Measurements from ENCODE around the gene KRT81. TPM values are rescaled to one million over a fixed set of nuclear protein-coding genes. Genes with fewer than 3 reads are reported as not detected.

KRT81 gene
- total RNA-seq, 3 donors from 2014 or later = 3.6 to 29.9 TPM; not detected in 1

GRCh38 chr12:52239767-52240166, 51.6 kb downstream of the KRT81 start:
- H3K4me1 ChIP-seq = peaks cover 26 to 28% of the 10 kb centered on the region in 2 donors
- no peaks in the 10 kb centered on the region for H3K9me3 ChIP-seq
- H3K4me3 ChIP-seq = no peak overlapping the region
- intact Hi-C loops (cut with DNase I; ENCODE audit: low total_unique reads) = no loop called here
- no peaks in the 10 kb centered on the region for H3K27me3 ChIP-seq
- peak overlapping the region; percentile 98 for H3K27ac ChIP-seq
- no peak for DNase-seq (ENCODE audit: low spot score in 2 of 2)
- peak in 1 of 3 donors; percentile 9 for TF ChIP-seq POLR2AphosphoS5 (IDR thresholded peaks at IDR 0.05)
- TF ChIP-seq POLR2A (IDR thresholded peaks at IDR 0.05) = no peak
- H3K36me3 ChIP-seq = no peaks in the 10 kb centered on the region

GRCh38 chr12:52238916-52239646, 52.3 kb downstream of the KRT81 start:
- peaks cover 19 to 21% of the 10 kb centered on the region in 2 donors for H3K4me1 ChIP-seq
- no peaks in the 10 kb centered on the region for H3K9me3 ChIP-seq
- H3K36me3 ChIP-seq = no peaks in the 10 kb centered on the region
- intact Hi-C loops (cut with DNase I; ENCODE audit: low total_unique reads) = no loop called here
- TF ChIP-seq POLR2A (IDR thresholded peaks at IDR 0.05) = no peak
- peak in 1 of 3 donors; percentile 2 for TF ChIP-seq POLR2AphosphoS5 (IDR thresholded peaks at IDR 0.05)
- no peaks in the 10 kb centered on the region for H3K27me3 ChIP-seq
- DNase-seq (ENCODE audit: low spot score in 2 of 2) = peak in 1 of 2 donors; percentile 15
- H3K4me3 ChIP-seq = no peak overlapping the region
- peak overlapping the region; percentile 98 for H3K27ac ChIP-seq

DNA sequence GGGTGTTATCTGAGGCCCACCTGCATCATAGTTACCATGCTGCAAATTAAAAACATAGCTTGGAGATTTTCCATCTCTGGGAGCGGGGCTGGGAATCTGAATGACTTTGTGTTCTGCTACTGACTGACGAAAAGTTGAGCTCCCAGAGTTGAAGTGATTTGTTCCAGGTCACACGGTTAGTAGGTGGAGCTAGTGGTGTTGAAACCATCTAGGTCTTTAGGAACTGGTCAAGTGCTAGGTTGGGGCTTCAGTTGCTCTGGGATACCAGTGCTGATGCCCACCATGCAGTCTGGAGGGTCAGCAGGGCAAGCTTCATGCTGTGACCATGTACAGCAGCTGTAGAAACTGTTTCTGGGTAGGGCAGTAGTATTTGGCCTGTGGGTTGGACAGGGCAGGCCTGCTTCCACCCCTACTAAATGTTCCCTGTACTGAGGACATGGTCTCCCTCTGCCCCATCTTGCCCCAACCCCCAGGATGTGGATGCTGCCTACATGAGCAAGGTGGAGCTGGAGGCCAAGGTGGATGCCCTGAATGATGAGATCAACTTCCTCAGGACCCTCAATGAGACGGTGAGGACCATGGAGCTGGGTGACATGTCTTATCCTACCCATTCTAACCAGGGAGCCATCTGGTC, 53.0 kb downstream of the KRT81 start:
- H3K36me3 ChIP-seq = no peaks in the 10 kb centered on the region
- H3K27me3 ChIP-seq = peaks cover 0 to 3% of the 10 kb centered on the region in 2 donors
- peaks cover 14 to 20% of the 10 kb centered on the region in 2 donors for H3K4me1 ChIP-seq
- H3K9me3 ChIP-seq = no peaks in the 10 kb centered on the region
- peak in 1 of 2 donors; percentile 34 for DNase-seq (ENCODE audit: low spot score in 2 of 2)
- peak overlapping the region; percentile 98 for H3K27ac ChIP-seq
- intact Hi-C loops (cut with DNase I; ENCODE audit: low total_unique reads) = no loop called here
- H3K4me3 ChIP-seq = no peak overlapping the region
- TF ChIP-seq POLR2A (IDR thresholded peaks at IDR 0.05) (no peak), POLR2AphosphoS5 (IDR thresholded peaks at IDR 0.05) (peak in 1 of 3 donors; percentile 83)

DNA sequence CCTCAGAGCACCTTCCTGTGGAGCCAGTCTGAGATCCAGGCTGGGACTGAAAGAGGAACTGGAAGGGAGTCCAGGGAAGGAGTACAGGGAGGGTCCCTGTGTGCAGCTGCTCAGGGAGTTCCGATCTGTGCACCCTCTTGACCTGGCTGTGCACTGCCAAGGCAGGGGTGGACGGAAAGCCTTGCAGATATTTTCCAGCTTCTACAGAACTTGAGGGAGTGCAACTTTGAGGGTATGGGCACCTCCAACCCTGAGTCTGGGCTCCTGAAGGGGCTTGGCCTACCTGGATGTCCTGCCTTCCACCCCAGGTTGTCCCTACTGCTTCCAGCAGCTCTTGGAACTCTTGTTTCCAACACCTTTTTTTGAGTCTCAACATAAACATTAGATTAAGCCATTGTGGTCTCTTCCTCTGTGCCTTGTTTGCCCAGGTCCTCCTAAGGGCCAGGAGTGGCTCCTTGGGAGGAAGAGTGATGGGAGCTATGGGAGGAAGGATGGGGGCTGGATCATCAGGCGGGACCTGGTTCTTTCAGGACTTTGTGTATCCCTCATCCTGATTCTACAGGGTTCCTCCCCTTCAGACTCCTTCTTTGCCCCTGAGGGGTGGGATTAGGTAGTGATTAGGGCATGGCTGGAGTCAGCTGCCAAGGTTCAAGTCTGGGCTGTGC, 54.8 kb downstream of the KRT81 start:
- H3K27me3 ChIP-seq = peaks cover 0 to 5% of the 10 kb centered on the region in 2 donors
- DNase-seq (ENCODE audit: low spot score in 2 of 2) = peak in 1 of 2 donors; percentile 37
- H3K4me1 ChIP-seq = peaks cover 6 to 9% of the 10 kb centered on the region in 2 donors
- H3K36me3 ChIP-seq = no peaks in the 10 kb centered on the region
- H3K9me3 ChIP-seq = no peaks in the 10 kb centered on the region
- intact Hi-C loops (cut with DNase I; ENCODE audit: low total_unique reads) = no loop called here
- H3K4me3 ChIP-seq = peak overlapping the region in 2 of 3 donors; percentile 71 to 78
- peak in 1 of 3 donors; percentile 67 for TF ChIP-seq POLR2AphosphoS5 (IDR thresholded peaks at IDR 0.05)
- TF ChIP-seq, protein P1, sequence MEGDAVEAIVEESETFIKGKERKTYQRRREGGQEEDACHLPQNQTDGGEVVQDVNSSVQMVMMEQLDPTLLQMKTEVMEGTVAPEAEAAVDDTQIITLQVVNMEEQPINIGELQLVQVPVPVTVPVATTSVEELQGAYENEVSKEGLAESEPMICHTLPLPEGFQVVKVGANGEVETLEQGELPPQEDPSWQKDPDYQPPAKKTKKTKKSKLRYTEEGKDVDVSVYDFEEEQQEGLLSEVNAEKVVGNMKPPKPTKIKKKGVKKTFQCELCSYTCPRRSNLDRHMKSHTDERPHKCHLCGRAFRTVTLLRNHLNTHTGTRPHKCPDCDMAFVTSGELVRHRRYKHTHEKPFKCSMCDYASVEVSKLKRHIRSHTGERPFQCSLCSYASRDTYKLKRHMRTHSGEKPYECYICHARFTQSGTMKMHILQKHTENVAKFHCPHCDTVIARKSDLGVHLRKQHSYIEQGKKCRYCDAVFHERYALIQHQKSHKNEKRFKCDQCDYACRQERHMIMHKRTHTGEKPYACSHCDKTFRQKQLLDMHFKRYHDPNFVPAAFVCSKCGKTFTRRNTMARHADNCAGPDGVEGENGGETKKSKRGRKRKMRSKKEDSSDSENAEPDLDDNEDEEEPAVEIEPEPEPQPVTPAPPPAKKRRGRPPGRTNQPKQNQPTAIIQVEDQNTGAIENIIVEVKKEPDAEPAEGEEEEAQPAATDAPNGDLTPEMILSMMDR (IDR thresholded peaks at IDR 0.05) = no peak
- peak overlapping the region; percentile 98 for H3K27ac ChIP-seq

Other genes starting within 250 kb of the KRT81 start
- 100 to 1,000 TPM in 1 of 3 donors, 10 to 100 TPM in 2; 35.7 to 154 (median 66.2) TPM for gene NR4A1, start 240.1 kb downstream of the KRT81 start, total RNA-seq
- gene ATG101, start 221.6 kb downstream of the KRT81 start, total RNA-seq = 10 to 100 TPM; 35.0 to 54.2 (median 39.7) TPM
- 1 to 10 TPM in 1 of 3 donors, not detected in 2; 1.3 TPM for gene SMIM41, start 211.8 kb downstream of the KRT81 start, total RNA-seq
- gene KRT80, start 99.5 kb downstream of the KRT81 start, total RNA-seq = 1 to 10 TPM in 2 of 3 donors, not detected in 1; 2.9 to 9.8 TPM
- 1,000 to 10,000 TPM in 1 of 3 donors, 100 to 1,000 TPM in 1, 1 to 10 TPM in 1; 4.2 to 1,051 (median 358) TPM for gene KRT7, start 58.3 kb downstream of the KRT81 start, total RNA-seq
- gene KRT86, start 16.9 kb downstream of the KRT81 start, total RNA-seq = 1 to 10 TPM in 1 of 3 donors, under 1 TPM in 1, not detected in 1; 0.66 to 2.2 TPM
- under 1 TPM in 2 of 3 donors, not detected in 1; 0.33 to 0.59 TPM for gene KRT83, start 29.9 kb upstream of the KRT81 start, total RNA-seq
- not detected for gene KRT85, start 75.9 kb upstream of the KRT81 start, total RNA-seq
- gene KRT84, start 94.1 kb upstream of the KRT81 start, total RNA-seq = not detected
- not detected for gene KRT82, start 114.8 kb upstream of the KRT81 start, total RNA-seq
- gene KRT75, start 142.8 kb upstream of the KRT81 start, total RNA-seq = not detected
- gene KRT6B, start 160.6 kb upstream of the KRT81 start, total RNA-seq = 10 to 100 TPM in 2 of 3 donors, not detected in 1; 42.0 to 69.2 TPM
- not detected for gene KRT6C, start 182.3 kb upstream of the KRT81 start, total RNA-seq
- 1 to 10 TPM in 1 of 3 donors, under 1 TPM in 1, not detected in 1; 0.33 to 3.1 TPM for gene KRT6A, start 201.7 kb upstream of the KRT81 start, total RNA-seq
- 100 to 1,000 TPM in 2 of 3 donors, 1 to 10 TPM in 1; 4.3 to 464 (median 413) TPM for gene KRT5, start 228.9 kb upstream of the KRT81 start, total RNA-seq

Data from breast epithelium (tissue), 4 donors.